Thymus (tissue), 11 donors: Measurements from ENCODE around the gene PFDN2. TPM values are rescaled to one million over a fixed set of nuclear protein-coding genes. Genes with fewer than 3 reads are reported as not detected.

Source experiments
- DNase-seq, 9 donors: peaks; one replicate each; pipeline ENCODE4 v3.0.0-alpha.2; 2013; ENCODE audit warnings: low spot score in 9 of 9, low read depth in 6 of 9, missing footprints in 1 of 9
- H3K27ac ChIP-seq, 2 donors: one replicate each; pipeline ENCODE4 v1.5.1; 2013; ENCODE audit warnings: control low read depth in 1 of 2, low read depth in 1 of 2, low read length in 1 of 2, mild to moderate bottlenecking in 1 of 2, moderate library complexity in 1 of 2
- H3K27me3 ChIP-seq, 2 donors: one replicate each; pipeline ENCODE4 v1.5.1; 2013; ENCODE audit warnings: low read length in 1 of 2; ENCODE audit not compliant: control insufficient read depth in 2 of 2, insufficient read depth in 1 of 2
- H3K36me3 ChIP-seq, 2 donors: one replicate each; pipeline ENCODE4 v1.5.1; 2013; ENCODE audit warnings: low read length in 1 of 2, mild to moderate bottlenecking in 1 of 2, moderate library complexity in 1 of 2; ENCODE audit not compliant: control insufficient read depth in 2 of 2, insufficient read depth in 2 of 2
- H3K4me1 ChIP-seq, 2 donors: one replicate each; pipeline ENCODE4 v1.5.1; 2013; ENCODE audit warnings: low read length in 2 of 2; ENCODE audit not compliant: control insufficient read depth in 2 of 2, insufficient read depth in 2 of 2
- H3K4me3 ChIP-seq, 2 donors: one replicate each; pipeline ENCODE4 v1.5.1; 2013; ENCODE audit warnings: low read length in 2 of 2, control low read depth in 1 of 2, mild to moderate bottlenecking in 1 of 2
- H3K9me3 ChIP-seq, 2 donors: one replicate each; pipeline ENCODE4 v1.5.1; 2013; ENCODE audit warnings: low read length in 1 of 2, mild to moderate bottlenecking in 1 of 2; ENCODE audit not compliant: control insufficient read depth in 2 of 2, insufficient read depth in 1 of 2
- WGBS: extraction: QIAGEN DNeasy Blood & Tissue Kit; methylation state at CpG from one replicate; pipeline ENCODE4 v1.1.7; 2013; 5-methylcytosine and 5-hydroxymethylcytosine counted together
- polyA plus RNA-seq: library from polyadenylated mRNA; stranded (reverse); fragments of 200-250 nt; gene quantifications from one replicate; pipeline ENCODE4 v1.2.3, GENCODE V29; 2013
- total RNA-seq: library from RNA; stranded (reverse); fragments of 120-200 nt; gene quantifications from one replicate; pipeline ENCODE4 v1.2.4, GENCODE V29; 2013
- donor health status: healthy.

Gene PFDN2
- total and polyA plus RNA-seq, 2 donors, result 48.2 to 152 TPM

GRCh38 chr1:161089938-161090337 is 27.9 kb downstream of the PFDN2 start:
- Histone ChIP-seq H3K9me3 (no peaks in the 10 kb centered on the region), H3K27me3 (no peaks in the 10 kb centered on the region), H3K4me3 (no peak overlapping the region), H3K4me1 (peaks cover 0 to 3% of the 10 kb centered on the region in 2 donors), H3K36me3 (no peaks in the 10 kb centered on the region), H3K27ac (no peak overlapping the region)
- WGBS, result 98% methylated on average over 5 of the region's 5 CpGs
- no peak for DNase-seq

- WGBS, result 88% methylated on average over 22 of the region's 22 CpGs
- H3K9me3 ChIP-seq, result no peaks in the 10 kb centered on the region
- no peaks in the 10 kb centered on the region for H3K27me3 ChIP-seq
- no peak within 1 kb of the TSS for H3K27ac ChIP-seq
- peaks cover 0 to 3% of the 10 kb centered on the region in 2 donors for H3K4me1 ChIP-seq
- DNase-seq, result no peak
- no peak within 1 kb of the TSS for H3K4me3 ChIP-seq
- H3K36me3 ChIP-seq, result no peaks in the 10 kb centered on the region
Measured at GRCh38 chr1:161089251-161089924, 28.4 kb downstream of the PFDN2 start, which contains the start of gene NECTIN4. Gene NECTIN4, minus strand, starts transcription at chr1:161089558. Its CDS starts 262 bp downstream, at chr1:161089296.

GRCh38 chr1:161088587-161089110 is 29.2 kb downstream of the PFDN2 start:
- H3K27ac ChIP-seq, result no peak overlapping the region
- 92% methylated on average over 3 of the region's 3 CpGs for WGBS
- no peaks in the 10 kb centered on the region for H3K9me3 ChIP-seq
- H3K4me3 ChIP-seq, result no peak overlapping the region
- no peaks in the 10 kb centered on the region for H3K36me3 ChIP-seq
- DNase-seq, result no peak
- H3K4me1 ChIP-seq, result peaks cover 0 to 3% of the 10 kb centered on the region in 2 donors
- H3K27me3 ChIP-seq, result no peaks in the 10 kb centered on the region

GRCh38 chr1:161086457-161086856 is 31.4 kb downstream of the PFDN2 start:
- Histone ChIP-seq H3K4me3 (no peak overlapping the region), H3K27ac (no peak overlapping the region)

GRCh38 chr1:161085165-161085564 is 32.7 kb downstream of the PFDN2 start:
- Histone ChIP-seq H3K4me3 (no peak overlapping the region), H3K36me3 (no peaks in the 10 kb centered on the region), H3K27ac (no peak overlapping the region), H3K9me3 (no peaks in the 10 kb centered on the region), H3K4me1 (peaks cover 0 to under 1% of the 10 kb centered on the region in 2 donors), H3K27me3 (no peaks in the 10 kb centered on the region)
- no peak for DNase-seq
- WGBS, result 95% methylated on average over 2 of the region's 2 CpGs

More at GRCh38 chr1:161086457-161086856, 31.4 kb downstream of the PFDN2 start:
- H3K27me3 ChIP-seq, result no peaks in the 10 kb centered on the region
- H3K4me1 ChIP-seq, result peaks cover 0 to 3% of the 10 kb centered on the region in 2 donors
- H3K36me3 ChIP-seq, result no peaks in the 10 kb centered on the region
- DNase-seq, result no peak
- H3K9me3 ChIP-seq, result no peaks in the 10 kb centered on the region
- 88% methylated on average over 4 of the region's 4 CpGs for WGBS

- Histone ChIP-seq H3K36me3 (no peaks in the 10 kb centered on the region), H3K4me3 (no peak overlapping the region), H3K27me3 (peaks cover 0 to 3% of the 10 kb centered on the region in 2 donors), H3K4me1 (no peaks in the 10 kb centered on the region), H3K27ac (no peak overlapping the region), H3K9me3 (no peaks in the 10 kb centered on the region)
- no peak for DNase-seq
- 93% methylated on average over 1 of the region's 1 CpG for WGBS
Measured at GRCh38 chr1:161084597-161084988, 33.2 kb downstream of the PFDN2 start.

GRCh38 chr1:161083748-161084596 is 33.9 kb downstream of the PFDN2 start:
- H3K36me3 ChIP-seq, result no peaks in the 10 kb centered on the region
- no peaks in the 10 kb centered on the region for H3K4me1 ChIP-seq
- no peak overlapping the region for H3K4me3 ChIP-seq
- WGBS, result 94% methylated on average over 10 of the region's 10 CpGs
- H3K27me3 ChIP-seq, result peaks cover 0 to 6% of the 10 kb centered on the region in 2 donors
- no peak overlapping the region for H3K27ac ChIP-seq
- DNase-seq, result no peak
- no peaks in the 10 kb centered on the region for H3K9me3 ChIP-seq

GRCh38 chr1:161082996-161083747 is 34.7 kb downstream of the PFDN2 start:
- no peaks in the 10 kb centered on the region for H3K36me3 ChIP-seq
- 96% methylated on average over 8 of the region's 8 CpGs for WGBS
- no peak overlapping the region for H3K27ac ChIP-seq
- no peaks in the 10 kb centered on the region for H3K9me3 ChIP-seq
- H3K4me1 ChIP-seq, result no peaks in the 10 kb centered on the region
- no peak overlapping the region for H3K4me3 ChIP-seq
- no peak for DNase-seq
- H3K27me3 ChIP-seq, result peaks cover 0 to 6% of the 10 kb centered on the region in 2 donors
